ENCODE results near the gene SSNA1. TPM values are rescaled to one million over a fixed set of nuclear protein-coding genes. Genes with fewer than 3 reads are reported as not detected.

The SSNA1 gene
- total RNA-seq, 6 experiments from 2014 or later, result 21.5 to 53.3 (median 25.5) TPM

DNA sequence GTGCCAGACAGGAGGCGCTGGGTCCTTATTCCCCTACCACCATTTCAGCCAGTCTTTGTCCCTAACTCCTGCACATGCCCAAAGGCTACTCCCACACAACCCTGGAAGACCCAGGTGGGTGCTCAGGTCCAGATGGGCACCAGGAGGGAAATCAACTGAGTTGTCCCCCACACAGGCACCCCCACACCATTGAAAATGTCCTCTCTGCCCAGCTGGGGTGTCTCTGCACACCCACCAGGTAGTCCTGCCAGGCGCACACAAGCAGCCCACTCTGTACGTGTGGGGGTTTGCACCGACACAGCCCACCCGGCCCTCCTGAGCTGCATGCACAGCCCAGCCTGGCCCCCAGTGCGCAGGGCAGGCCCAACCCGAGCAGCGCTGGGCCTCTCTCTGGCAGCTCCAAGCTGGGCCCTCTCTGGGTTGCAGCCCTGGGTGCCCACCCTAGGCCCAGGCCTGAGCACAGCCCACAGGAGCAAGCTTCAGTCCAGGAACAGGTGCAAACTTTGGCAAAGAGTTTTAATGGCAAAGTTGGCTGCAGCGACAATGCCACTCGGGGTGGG is 31.4 kb downstream of the SSNA1 start:
- no peak for DNase-seq
- intact Hi-C loops (cut with DNase I), result no loop called here
- H3K4me3 ChIP-seq, result no peak overlapping the region

GRCh38 chr9:137220317-137221094 is 32.0 kb downstream of the SSNA1 start:
- intact Hi-C loops (cut with DNase I), result no loop called here
- H3K27ac ChIP-seq, result no peak overlapping the region
- 90% methylated on average over 26 of the region's 52 CpGs for WGBS (ENCODE audit: insufficient coverage, low coverage, low lambda C conversion rate, missing lambda C conversion rate)

More for the DNA sequence above, 31.4 kb downstream of the SSNA1 start:
- no peaks in the 10 kb centered on the region for H3K27me3 ChIP-seq
- ATAC-seq, result no peak
- WGBS (ENCODE audit: insufficient coverage, low coverage, low lambda C conversion rate, missing lambda C conversion rate), result 100% methylated on average over 2 of the region's 10 CpGs
- H3K4me1 ChIP-seq, result peaks cover 0 to 17% (median 5%) of the 10 kb centered on the region in 4 donors
- H3K27ac ChIP-seq, result no peak overlapping the region
- TF ChIP-seq, protein P1, sequence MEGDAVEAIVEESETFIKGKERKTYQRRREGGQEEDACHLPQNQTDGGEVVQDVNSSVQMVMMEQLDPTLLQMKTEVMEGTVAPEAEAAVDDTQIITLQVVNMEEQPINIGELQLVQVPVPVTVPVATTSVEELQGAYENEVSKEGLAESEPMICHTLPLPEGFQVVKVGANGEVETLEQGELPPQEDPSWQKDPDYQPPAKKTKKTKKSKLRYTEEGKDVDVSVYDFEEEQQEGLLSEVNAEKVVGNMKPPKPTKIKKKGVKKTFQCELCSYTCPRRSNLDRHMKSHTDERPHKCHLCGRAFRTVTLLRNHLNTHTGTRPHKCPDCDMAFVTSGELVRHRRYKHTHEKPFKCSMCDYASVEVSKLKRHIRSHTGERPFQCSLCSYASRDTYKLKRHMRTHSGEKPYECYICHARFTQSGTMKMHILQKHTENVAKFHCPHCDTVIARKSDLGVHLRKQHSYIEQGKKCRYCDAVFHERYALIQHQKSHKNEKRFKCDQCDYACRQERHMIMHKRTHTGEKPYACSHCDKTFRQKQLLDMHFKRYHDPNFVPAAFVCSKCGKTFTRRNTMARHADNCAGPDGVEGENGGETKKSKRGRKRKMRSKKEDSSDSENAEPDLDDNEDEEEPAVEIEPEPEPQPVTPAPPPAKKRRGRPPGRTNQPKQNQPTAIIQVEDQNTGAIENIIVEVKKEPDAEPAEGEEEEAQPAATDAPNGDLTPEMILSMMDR (IDR thresholded peaks at IDR 0.05), result no peak
- no peak for TF ChIP-seq POLR2A (IDR thresholded peaks at IDR 0.05)
- H3K9me3 ChIP-seq, result no peaks in the 10 kb centered on the region
- no peaks in the 10 kb centered on the region for H3K36me3 ChIP-seq

GRCh38 chr9:137221095-137221505 is 32.6 kb downstream of the SSNA1 start:
- ATAC-seq, result no peak
- no peaks in the 10 kb centered on the region for H3K27me3 ChIP-seq
- no peak for DNase-seq
- H3K4me1 ChIP-seq, result peaks cover 0 to 17% (median 5%) of the 10 kb centered on the region in 4 donors
- H3K9me3 ChIP-seq, result no peaks in the 10 kb centered on the region
- WGBS (ENCODE audit: insufficient coverage, low coverage, low lambda C conversion rate, missing lambda C conversion rate), result no CpG with 5 or more reads among the region's 14 CpGs
- peak overlapping the region in 1 of 3 donors; percentile 32 for H3K27ac ChIP-seq
- H3K36me3 ChIP-seq, result no peaks in the 10 kb centered on the region
- TF ChIP-seq POLR2A (IDR thresholded peaks at IDR 0.05), result no peak
- TF ChIP-seq, protein P1 (IDR thresholded peaks at IDR 0.05), result no peak
- intact Hi-C loops (cut with DNase I), result no loop called here
- H3K4me3 ChIP-seq, result peak overlapping the region in 1 of 3 donors; percentile 76

More at GRCh38 chr9:137220317-137221094, 32.0 kb downstream of the SSNA1 start:
- DNase-seq (no peak), ATAC-seq (no peak)
- H3K9me3 ChIP-seq, result no peaks in the 10 kb centered on the region
- no peaks in the 10 kb centered on the region for H3K27me3 ChIP-seq
- H3K4me3 ChIP-seq, result no peak overlapping the region
- no peak for TF ChIP-seq POLR2A (IDR thresholded peaks at IDR 0.05)
- TF ChIP-seq, protein P1 (IDR thresholded peaks at IDR 0.05), result no peak
- peaks cover 0 to 17% (median 5%) of the 10 kb centered on the region in 4 donors for H3K4me1 ChIP-seq
- H3K36me3 ChIP-seq, result no peaks in the 10 kb centered on the region

DNA sequence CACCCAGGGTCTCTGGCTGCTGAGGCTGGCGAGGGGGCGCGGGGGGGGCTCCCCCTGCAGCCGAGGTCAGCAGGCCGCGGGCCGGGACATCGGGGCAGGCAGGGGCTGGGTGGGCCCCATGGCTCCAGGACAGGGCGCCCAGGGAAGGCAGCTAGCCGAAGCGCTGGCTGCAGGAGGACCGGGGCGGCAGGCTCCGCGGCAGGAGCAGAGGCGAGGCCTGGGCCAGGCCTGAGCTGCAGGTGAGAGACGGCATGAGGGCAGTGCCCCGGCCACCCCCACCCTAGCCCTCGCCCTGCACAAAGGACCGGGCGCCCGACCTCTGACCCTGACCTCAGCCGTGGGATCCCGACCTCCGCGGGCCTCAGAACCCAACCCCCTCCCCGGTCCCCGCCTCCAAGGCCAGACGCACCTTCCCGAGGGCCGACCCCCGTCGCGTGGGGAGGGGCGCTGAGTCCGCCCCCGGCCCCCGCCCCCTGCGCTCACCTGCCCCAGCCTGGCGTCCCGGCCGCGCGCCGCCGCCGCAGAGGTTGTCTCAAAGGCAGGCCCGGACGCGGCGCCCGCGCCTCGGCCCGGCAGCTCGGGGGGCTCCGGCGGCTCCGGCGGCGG is 33.1 kb downstream of the SSNA1 start:
- Histone ChIP-seq H3K27ac (peak overlapping the region in 1 of 3 donors; percentile 32), H3K4me3 (peak overlapping the region in 2 of 3 donors; percentile 26 to 76), H3K36me3 (no peaks in the 10 kb centered on the region), H3K27me3 (no peaks in the 10 kb centered on the region), H3K4me1 (peaks cover 0 to 17% (median 5%) of the 10 kb centered on the region in 4 donors), H3K9me3 (no peaks in the 10 kb centered on the region)
- WGBS (ENCODE audit: insufficient coverage, low coverage, low lambda C conversion rate, missing lambda C conversion rate), result no CpG with 5 or more reads among the region's 61 CpGs
- ATAC-seq (peak; percentile 10 to 58 (median 44)), DNase-seq (peak; percentile 69 to 85 (median 83))
- TF ChIP-seq POLR2A (IDR thresholded peaks at IDR 0.05), result no peak
- TF ChIP-seq, protein P1 (IDR thresholded peaks at IDR 0.05), result no peak
- intact Hi-C loops (cut with DNase I), result no loop called here
